K562 (cell line): Measurements from ENCODE around the gene SLMAP. TPM values are rescaled to one million over a fixed set of nuclear protein-coding genes. Genes with fewer than 3 reads are reported as not detected.

ENCODE experiments used
- ATAC-seq: fragments of 200-7000 bp; cut with Tn5 transposase; 3 replicates; pipeline ENCODE4 v1.9.1; 2020; ENCODE audit warnings: moderate library complexity
- BruUV-seq: library from RNA; stranded (reverse); fragments of 400-500 nt; replicated peaks from 2 replicates; lab custom pipeline; 2021; lab: Mats Ljungman, UMichigan
- CTCF ChIA-PET: fragments of 300-600 bp; formaldehyde crosslinking; extraction: SDS; loops from one replicate; lab custom pipeline; 2021; ENCODE audit warnings: low intra/inter-chr PET ratio; lab: Yijun Ruan, JAX
- POLR2A ChIA-PET: fragments of 300-600, 350-650 bp; sonication (Branson Sonifier 250); formaldehyde crosslinking; extraction: SDS; loops from one replicate; lab custom pipeline; 2021; ENCODE audit warnings: antibody characterized with exemption, inconsistent platforms; lab: Yijun Ruan, JAX
- DNase-seq, 4 experiments: peaks; one replicate each; pipeline versions ENCODE4 v3.0.0 to v3.0.0-alpha.2; 2011 to 2018; ENCODE audit warnings: low spot score in 3 of 4, mixed read lengths in 3 of 4; ENCODE audit errors: extremely low read depth in 1 of 4
- FAIRE-seq: peaks from 2 replicates; lab custom pipeline; 2011; peaks lifted over from hg19 to GRCh38; lab: Jason Lieb, UNC
- H2AFZ ChIP-seq: 2 replicates; pipeline ENCODE4 v1.6.0; 2011; ENCODE audit warnings: low read depth, low read length, control low read depth, inconsistent platforms
- H3K27ac ChIP-seq: fragments of 200-600 bp; 3 replicates; pipeline ENCODE4 v1.8.0; 2011; ENCODE audit warnings: low read depth, mild to moderate bottlenecking, control low read depth, inconsistent platforms, low read length, moderate library complexity, mixed read lengths; ENCODE audit errors: extremely low read depth
- H3K27me3 ChIP-seq, 2 experiments: fragments of 300-600 bp in 1 of 2; 2 replicates in 1 of 2; 3 replicates in 1 of 2; pipeline versions ENCODE4 v1.6.0 to v1.8.0; 2011; ENCODE audit warnings: inconsistent platforms in 2 of 2, low read length in 2 of 2, mild to moderate bottlenecking in 1 of 2, mixed read lengths in 1 of 2, moderate library complexity in 1 of 2; ENCODE audit not compliant: control insufficient read depth in 2 of 2, insufficient read depth in 2 of 2
- H3K36me3 ChIP-seq: fragments of 300-600 bp; 3 replicates; pipeline ENCODE4 v1.8.0; 2011; ENCODE audit warnings: mild to moderate bottlenecking, low read length, inconsistent platforms; ENCODE audit not compliant: control insufficient read depth, insufficient read depth
- H3K4me1 ChIP-seq, 2 experiments: fragments of 200-600 bp in 1 of 2; replicated peaks in 1 of 2; 2 replicates in 1 of 2; 3 replicates in 1 of 2; pipeline versions ENCODE4 v1.5.1 to v1.8.0; 2011; ENCODE audit warnings: inconsistent platforms in 2 of 2, low read length in 2 of 2, mild to moderate bottlenecking in 1 of 2, mixed read lengths in 1 of 2, moderate library complexity in 1 of 2; ENCODE audit not compliant: control insufficient read depth in 2 of 2, insufficient read depth in 2 of 2
- H3K4me2 ChIP-seq: 2 replicates; pipeline ENCODE4 v1.6.1; 2011; ENCODE audit warnings: low read length, control low read depth, inconsistent platforms, mixed read lengths; ENCODE audit not compliant: insufficient read depth
- H3K4me3 ChIP-seq: fragments of 200-600 bp; sonication (generic), shearing (Covaris generic); 2 replicates; pipeline ENCODE4 v1.5.1; 2016; ENCODE audit warnings: control low read depth, inconsistent platforms
- H3K79me2 ChIP-seq: fragments of 200-600 bp; 3 replicates; pipeline ENCODE4 v1.8.0; 2011; ENCODE audit warnings: low read length, inconsistent platforms; ENCODE audit not compliant: control insufficient read depth, insufficient read depth
- H3K9ac ChIP-seq, 2 experiments: 2 replicates each; pipeline versions ENCODE4 v1.6.0 to v1.6.1; 2011; ENCODE audit warnings: low read depth in 2 of 2, low read length in 2 of 2, control low read depth in 1 of 2, inconsistent platforms in 1 of 2, mild to moderate bottlenecking in 1 of 2, mixed read lengths in 1 of 2; ENCODE audit not compliant: insufficient read depth in 1 of 2
- H3K9me1 ChIP-seq: one replicate; pipeline ENCODE4 v1.6.0; 2011; ENCODE audit warnings: inconsistent platforms, mild to moderate bottlenecking, low read length, moderate library complexity; ENCODE audit not compliant: control insufficient read depth, insufficient read depth
- H3K9me3 ChIP-seq: replicated peaks from 2 replicates; pipeline ENCODE4 v1.5.1; 2011; ENCODE audit warnings: low read depth, low read length, inconsistent platforms; ENCODE audit not compliant: control insufficient read depth, insufficient read depth
- H4K20me1 ChIP-seq: replicated peaks from 2 replicates; pipeline ENCODE4 v1.6.1; 2011; ENCODE audit warnings: low read length, inconsistent platforms, mixed read lengths; ENCODE audit not compliant: control insufficient read depth, insufficient read depth
- CBFB ChIP-seq: sonication (generic); formaldehyde crosslinking; IDR thresholded peaks from 2 replicates; pipeline ENCODE4 v1.4.0; 2020; ENCODE audit warnings: mild to moderate bottlenecking, missing genetic modification reagents
- CEBPB ChIP-seq: fragments of 450-650 bp; IDR thresholded peaks from 2 replicates; pipeline ENCODE4 v1.6.1; 2016; ENCODE audit warnings: missing genetic modification characterization, missing compliant biosample characterization
- HNRNPL ChIP-seq: fragments of 200-400 bp; formaldehyde crosslinking; IDR thresholded peaks from 2 replicates; pipeline ENCODE4 v1.6.1; 2017; ENCODE audit warnings: low read depth, mild to moderate bottlenecking, low read length
- MCM5 ChIP-seq: fragments of 450-650 bp; IDR thresholded peaks from 2 replicates; pipeline ENCODE4 v1.6.1; 2016; ENCODE audit warnings: low read depth
- RFX5 ChIP-seq: IDR thresholded peaks from 2 replicates; pipeline ENCODE4 v1.6.1; 2011; ENCODE audit warnings: low read depth, mild to moderate bottlenecking, improper control_type of control experiment, low read length
- SRSF3 ChIP-seq: fragments of 200-400 bp; formaldehyde crosslinking; IDR thresholded peaks from 2 replicates; pipeline ENCODE4 v1.6.1; 2016; ENCODE audit warnings: mild to moderate bottlenecking, low read length, moderate library complexity; ENCODE audit not compliant: insufficient read depth
- ZBTB9 ChIP-seq: fragments of 450-650 bp; formaldehyde crosslinking; IDR thresholded peaks from 2 replicates; pipeline ENCODE4 v1.4.0; 2020; ENCODE audit warnings: mild to moderate bottlenecking, moderate library complexity
- ZNF239 ChIP-seq: fragments of 250-450 bp; sonication (Bioruptor Pico); IDR thresholded peaks from 2 replicates; pipeline ENCODE4 v1.4.0; 2020; ENCODE audit warnings: mild to moderate bottlenecking
- ZNF507 ChIP-seq: conservative IDR thresholded peaks from 2 replicates; pipeline ENCODE4 v1.6.1; 2017; ENCODE audit warnings: missing genetic modification characterization, missing compliant biosample characterization
- WGBS: fragments of 100-300 bp; shearing (Covaris generic); methylation state at CpG from one replicate; pipeline ENCODE4 v1.1.6; 2016; ENCODE audit warnings: low coverage, mixed read lengths; ENCODE audit not compliant: insufficient coverage; ENCODE audit errors: missing lambda C conversion rate; 5-methylcytosine and 5-hydroxymethylcytosine counted together
- in situ Hi-C: fragments of 300-500 bp; cut with MboI; formaldehyde crosslinking; loops from 4 replicates; pipeline ENCODE4 v1.15.0; 2018; ENCODE audit warnings: inconsistent platforms, mixed read lengths
- intact Hi-C: fragments of 100-400 bp; cut with micrococcal nuclease; formaldehyde crosslinking; loops from 2 replicates; pipeline ENCODE4 v1.14.2; 2022
- polyA plus RNA-seq, 8 experiments: library from polyadenylated mRNA; depleted of rRNA in 4 of 8; stranded (reverse) in 5 of 8; unstranded in 3 of 8; fragments of >200 nt; fragmentation: Nextera tagmentation in 2 of 8; fragmentation: Illumina TruSeq in 1 of 8; extraction: Ambion mirVana in 2 of 8; extraction: Trizol in 1 of 8; gene quantifications; 2 replicates each; pipeline versions ENCODE4 v1.2.1 to v1.2.3, GENCODE V29; 2011 to 2014; ENCODE audit warnings: inconsistent platforms in 1 of 8, missing spikeins in 1 of 8
- total RNA-seq, 7 experiments: library from RNA; depleted of rRNA in 6 of 7; stranded (reverse); fragments of >200 nt in 6 of 7; fragmentation: Illumina TruSeq in 2 of 7; extraction: Trizol in 2 of 7; gene quantifications; 2 replicates each; pipeline versions ENCODE4 v1.2.1 to v1.2.3, GENCODE V29; 2011 to 2021; ENCODE audit warnings: low replicate concordance in 1 of 7
- TF ChIP-seq, protein P1 (sequence below): fragments of 250-450 bp; sonication (Bioruptor Pico); IDR thresholded peaks from 2 replicates; pipeline ENCODE4 v1.4.0; 2020
- TF ChIP-seq, protein P2 (sequence below): fragments of 450-650 bp; IDR thresholded peaks from 2 replicates; pipeline ENCODE4 v1.6.1; 2017; ENCODE audit warnings: mild to moderate bottlenecking, moderate library complexity
- TF ChIP-seq, protein P3 (sequence below): sonication (generic); formaldehyde crosslinking; IDR thresholded peaks from 2 replicates; pipeline ENCODE4 v1.8.1; 2023; ENCODE audit warnings: missing genetic modification reagents, mild to moderate bottlenecking, borderline replicate concordance

SLMAP gene
- total and polyA plus RNA-seq, 9 of the 15 experiments (the other 6 are each of a cell fraction or from before 2014, with no cell fraction given) = 12.1 to 50.7 (median 28.3) TPM

GRCh38 chr3:57770009-57770827 lies 14.1 kb downstream of the SLMAP start:
- FAIRE-seq (no peak), DNase-seq (no peak), ATAC-seq (no peak)
- no peak overlapping the region for H3K27ac ChIP-seq
- no peaks in the 10 kb centered on the region for H4K20me1 ChIP-seq
- H3K27me3 ChIP-seq = no peaks in the 10 kb centered on the region
- H3K36me3 ChIP-seq = peaks cover 30% of the 10 kb centered on the region; the same call in 2 of the 3 replicates
- no peaks in the 10 kb centered on the region for H3K9me3 ChIP-seq
- H3K4me3 ChIP-seq = no peak overlapping the region
- TF ChIP-seq RFX5 = no peak
- no peak for TF ChIP-seq ZNF239 (CRISPR knock-in tag)
- TF ChIP-seq ZNF507 (tag) = no peak
- TF ChIP-seq, protein P1, sequence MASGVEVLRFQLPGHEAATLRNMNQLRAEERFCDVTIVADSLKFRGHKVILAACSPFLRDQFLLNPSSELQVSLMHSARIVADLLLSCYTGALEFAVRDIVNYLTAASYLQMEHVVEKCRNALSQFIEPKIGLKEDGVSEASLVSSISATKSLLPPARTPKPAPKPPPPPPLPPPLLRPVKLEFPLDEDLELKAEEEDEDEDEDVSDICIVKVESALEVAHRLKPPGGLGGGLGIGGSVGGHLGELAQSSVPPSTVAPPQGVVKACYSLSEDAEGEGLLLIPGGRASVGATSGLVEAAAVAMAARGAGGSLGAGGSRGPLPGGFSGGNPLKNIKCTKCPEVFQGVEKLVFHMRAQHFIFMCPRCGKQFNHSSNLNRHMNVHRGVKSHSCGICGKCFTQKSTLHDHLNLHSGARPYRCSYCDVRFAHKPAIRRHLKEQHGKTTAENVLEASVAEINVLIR (CRISPR knock-in tag) = no peak
- TF ChIP-seq CBFB (CRISPR knock-in tag) = no peak
- TF ChIP-seq MCM5 = no peak
- TF ChIP-seq, protein P2, sequence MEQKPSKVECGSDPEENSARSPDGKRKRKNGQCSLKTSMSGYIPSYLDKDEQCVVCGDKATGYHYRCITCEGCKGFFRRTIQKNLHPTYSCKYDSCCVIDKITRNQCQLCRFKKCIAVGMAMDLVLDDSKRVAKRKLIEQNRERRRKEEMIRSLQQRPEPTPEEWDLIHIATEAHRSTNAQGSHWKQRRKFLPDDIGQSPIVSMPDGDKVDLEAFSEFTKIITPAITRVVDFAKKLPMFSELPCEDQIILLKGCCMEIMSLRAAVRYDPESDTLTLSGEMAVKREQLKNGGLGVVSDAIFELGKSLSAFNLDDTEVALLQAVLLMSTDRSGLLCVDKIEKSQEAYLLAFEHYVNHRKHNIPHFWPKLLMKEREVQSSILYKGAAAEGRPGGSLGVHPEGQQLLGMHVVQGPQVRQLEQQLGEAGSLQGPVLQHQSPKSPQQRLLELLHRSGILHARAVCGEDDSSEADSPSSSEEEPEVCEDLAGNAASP = no peak
- TF ChIP-seq SRSF3 = no peak
- TF ChIP-seq, protein P3, sequence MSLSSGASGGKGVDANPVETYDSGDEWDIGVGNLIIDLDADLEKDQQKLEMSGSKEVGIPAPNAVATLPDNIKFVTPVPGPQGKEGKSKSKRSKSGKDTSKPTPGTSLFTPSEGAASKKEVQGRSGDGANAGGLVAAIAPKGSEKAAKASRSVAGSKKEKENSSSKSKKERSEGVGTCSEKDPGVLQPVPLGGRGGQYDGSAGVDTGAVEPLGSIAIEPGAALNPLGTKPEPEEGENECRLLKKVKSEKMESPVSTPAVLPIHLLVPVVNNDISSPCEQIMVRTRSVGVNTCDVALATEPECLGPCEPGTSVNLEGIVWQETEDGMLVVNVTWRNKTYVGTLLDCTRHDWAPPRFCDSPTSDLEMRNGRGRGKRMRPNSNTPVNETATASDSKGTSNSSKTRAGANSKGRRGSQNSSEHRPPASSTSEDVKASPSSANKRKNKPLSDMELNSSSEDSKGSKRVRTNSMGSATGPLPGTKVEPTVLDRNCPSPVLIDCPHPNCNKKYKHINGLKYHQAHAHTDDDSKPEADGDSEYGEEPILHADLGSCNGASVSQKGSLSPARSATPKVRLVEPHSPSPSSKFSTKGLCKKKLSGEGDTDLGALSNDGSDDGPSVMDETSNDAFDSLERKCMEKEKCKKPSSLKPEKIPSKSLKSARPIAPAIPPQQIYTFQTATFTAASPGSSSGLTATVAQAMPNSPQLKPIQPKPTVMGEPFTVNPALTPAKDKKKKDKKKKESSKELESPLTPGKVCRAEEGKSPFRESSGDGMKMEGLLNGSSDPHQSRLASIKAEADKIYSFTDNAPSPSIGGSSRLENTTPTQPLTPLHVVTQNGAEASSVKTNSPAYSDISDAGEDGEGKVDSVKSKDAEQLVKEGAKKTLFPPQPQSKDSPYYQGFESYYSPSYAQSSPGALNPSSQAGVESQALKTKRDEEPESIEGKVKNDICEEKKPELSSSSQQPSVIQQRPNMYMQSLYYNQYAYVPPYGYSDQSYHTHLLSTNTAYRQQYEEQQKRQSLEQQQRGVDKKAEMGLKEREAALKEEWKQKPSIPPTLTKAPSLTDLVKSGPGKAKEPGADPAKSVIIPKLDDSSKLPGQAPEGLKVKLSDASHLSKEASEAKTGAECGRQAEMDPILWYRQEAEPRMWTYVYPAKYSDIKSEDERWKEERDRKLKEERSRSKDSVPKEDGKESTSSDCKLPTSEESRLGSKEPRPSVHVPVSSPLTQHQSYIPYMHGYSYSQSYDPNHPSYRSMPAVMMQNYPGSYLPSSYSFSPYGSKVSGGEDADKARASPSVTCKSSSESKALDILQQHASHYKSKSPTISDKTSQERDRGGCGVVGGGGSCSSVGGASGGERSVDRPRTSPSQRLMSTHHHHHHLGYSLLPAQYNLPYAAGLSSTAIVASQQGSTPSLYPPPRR (CRISPR knock-in tag) = no peak
- no peak for TF ChIP-seq HNRNPL
- TF ChIP-seq CEBPB (tag) = no peak
- no peak for TF ChIP-seq ZBTB9
- intact Hi-C loops = no loop called here
- WGBS = 55% methylated on average over 4 of the region's 4 CpGs
- H3K4me2 ChIP-seq = no peak overlapping the region
- H3K79me2 ChIP-seq = peaks cover 85% of the 10 kb centered on the region
- H3K4me1 ChIP-seq = peaks cover 0 to 6% of the 10 kb centered on the region in 2 experiments; a peak in 1 of 5 replicates
- BruUV-seq = no TSS peak
- CTCF ChIA-PET = no interaction called here
- no peaks in the 10 kb centered on the region for H3K9me1 ChIP-seq
- in situ Hi-C loops = no loop called here
- H2AFZ ChIP-seq = no peak overlapping the region
- POLR2A ChIA-PET = interaction anchor here (0.8 to 1.9 kb wide), 7 partner anchors 10 to 173 kb away, joined by 3 to 7 read pairs (median 4); partner anchors contain the start of genes ARF4 and SLMAP
- H3K9ac ChIP-seq = no peak overlapping the region
